ENCODE results near the gene OR5B3. TPM values are rescaled to one million over a fixed set of nuclear protein-coding genes. Genes with fewer than 3 reads are reported as not detected.
"Not testable (repeated sequence)": the region's sequence is repeated elsewhere in the genome, so short reads cannot be mapped to it uniquely, and the experiment has no call there.

The OR5B3 gene
- total and polyA plus RNA-seq, 12 donors: not detected

- H3K4me3 ChIP-seq: no peak within 1 kb of the TSS
- no peak for TF ChIP-seq POLR2A (IDR thresholded peaks at IDR 0.05)
- no peak for TF ChIP-seq CTCF (IDR thresholded peaks at IDR 0.05)
- DNase-seq: no peak
- no peaks in the 10 kb centered on the region for H3K27me3 ChIP-seq
- H3K36me3 ChIP-seq (replicated peaks in 1 of 2): no peaks in the 10 kb centered on the region
- H3K9me3 ChIP-seq (replicated peaks in 1 of 3): no peaks in the 10 kb centered on the region
- WGBS, 4 donors: 57 to 67% (median 65%) methylated on average over 3 of the region's 3 CpGs
- no peak within 1 kb of the TSS for H3K27ac ChIP-seq
- intact Hi-C loops (cut with DNase I): no loop called here
- no peaks in the 10 kb centered on the region for H3K4me1 ChIP-seq (replicated peaks in 1 of 2)
Observed at GRCh38 chr11:58428021-58428420, 21.3 kb upstream of the OR5B3 start, which contains the start of gene OR5B2. Gene OR5B2, minus strand, starts transcription at chr11:58428121. Its CDS starts 4,860 bp downstream, at chr11:58423261.

GRCh38 chr11:58399622-58400021, 7.1 kb downstream of the OR5B3 start:
- WGBS, 4 donors: 42 to 88% methylated on average over 1 of the region's 2 CpGs; no CpG with 5 or more reads in 2 of the 4 donors
- H3K27me3 ChIP-seq; intact Hi-C loops (cut with DNase I); H3K4me3 ChIP-seq; H3K9me3 ChIP-seq (replicated peaks in 1 of 3); H3K4me1 ChIP-seq (replicated peaks in 1 of 2); H3K27ac ChIP-seq; H3K36me3 ChIP-seq (replicated peaks in 1 of 2); DNase-seq: not testable (repeated sequence)

GRCh38 chr11:58395581-58395980, 11.1 kb downstream of the OR5B3 start:
- intact Hi-C loops (cut with DNase I): no loop called here
- no peak overlapping the region for H3K27ac ChIP-seq
- TF ChIP-seq POLR2A (IDR thresholded peaks at IDR 0.05): no peak
- no peak for TF ChIP-seq CTCF (IDR thresholded peaks at IDR 0.05)
- H3K27me3 ChIP-seq: no peaks in the 10 kb centered on the region
- H3K4me3 ChIP-seq: no peak overlapping the region
- WGBS, 4 donors: 66 to 85% (median 73%) methylated on average over 2 of the region's 2 CpGs
- no peaks in the 10 kb centered on the region for H3K9me3 ChIP-seq (replicated peaks in 1 of 3)
- H3K4me1 ChIP-seq (replicated peaks in 1 of 2): no peaks in the 10 kb centered on the region
- no peaks in the 10 kb centered on the region for H3K36me3 ChIP-seq (replicated peaks in 1 of 2)
- DNase-seq: no peak

GRCh38 chr11:58394195-58394594, 12.5 kb downstream of the OR5B3 start:
- Histone ChIP-seq H3K4me1 (replicated peaks in 1 of 2) (no peaks in the 10 kb centered on the region), H3K9me3 (replicated peaks in 1 of 3) (no peaks in the 10 kb centered on the region), H3K27me3 (no peaks in the 10 kb centered on the region), H3K36me3 (replicated peaks in 1 of 2) (no peaks in the 10 kb centered on the region), H3K27ac (no peak overlapping the region), H3K4me3 (no peak overlapping the region)
- no peak for DNase-seq
- intact Hi-C loops (cut with DNase I): no loop called here
- TF ChIP-seq CTCF (IDR thresholded peaks at IDR 0.05) (no peak), POLR2A (IDR thresholded peaks at IDR 0.05) (no peak)

GRCh38 chr11:58392746-58393145, 13.9 kb downstream of the OR5B3 start:
- Histone ChIP-seq H3K4me1 (replicated peaks in 1 of 2) (no peaks in the 10 kb centered on the region), H3K4me3 (no peak overlapping the region), H3K27me3 (no peaks in the 10 kb centered on the region), H3K9me3 (replicated peaks in 1 of 3) (no peaks in the 10 kb centered on the region), H3K36me3 (replicated peaks in 1 of 2) (no peaks in the 10 kb centered on the region), H3K27ac (no peak overlapping the region)
- WGBS, 4 donors: 21 to 35% (median 27%) methylated on average over 1 of the region's 1 CpG
- no peak for TF ChIP-seq CTCF (IDR thresholded peaks at IDR 0.05)
- TF ChIP-seq POLR2A (IDR thresholded peaks at IDR 0.05): no peak
- DNase-seq: no peak
- intact Hi-C loops (cut with DNase I): no loop called here

Measured in adrenal gland (tissue), 12 donors.